Muscle layer of duodenum (tissue), 2 donors: ENCODE measurements around the gene INTS6.

ENCODE experiments used
- H3K27ac ChIP-seq: one replicate; pipeline ENCODE4 v1.7.0; 2013; ENCODE audit warnings: mild to moderate bottlenecking, low read length
- H3K27me3 ChIP-seq: one replicate; pipeline ENCODE4 v1.7.0; 2013; ENCODE audit warnings: low read depth, mild to moderate bottlenecking, control low read depth, low read length
- H3K36me3 ChIP-seq, 2 donors: one replicate each; pipeline ENCODE4 v1.7.0; 2013; ENCODE audit warnings: low read length in 2 of 2, control low read depth in 1 of 2, mild to moderate bottlenecking in 1 of 2; ENCODE audit not compliant: insufficient read depth in 2 of 2, control insufficient read depth in 1 of 2
- H3K4me1 ChIP-seq, 2 donors: one replicate each; pipeline ENCODE4 v1.7.0; 2013; ENCODE audit warnings: low read length in 2 of 2, mild to moderate bottlenecking in 2 of 2, control low read depth in 1 of 2, moderate library complexity in 1 of 2; ENCODE audit not compliant: insufficient read depth in 2 of 2, control insufficient read depth in 1 of 2
- H3K4me3 ChIP-seq, 2 donors: one replicate each; pipeline ENCODE4 v1.7.0; 2013; ENCODE audit warnings: low read length in 2 of 2, low read depth in 1 of 2, mild to moderate bottlenecking in 1 of 2
- H3K9me3 ChIP-seq, 2 donors: one replicate each; pipeline ENCODE4 v1.7.0; 2013; ENCODE audit warnings: low read length in 2 of 2, control low read depth in 1 of 2, mild to moderate bottlenecking in 1 of 2; ENCODE audit not compliant: control insufficient read depth in 1 of 2
- donor health status: healthy.

INTS6 gene

DNA sequence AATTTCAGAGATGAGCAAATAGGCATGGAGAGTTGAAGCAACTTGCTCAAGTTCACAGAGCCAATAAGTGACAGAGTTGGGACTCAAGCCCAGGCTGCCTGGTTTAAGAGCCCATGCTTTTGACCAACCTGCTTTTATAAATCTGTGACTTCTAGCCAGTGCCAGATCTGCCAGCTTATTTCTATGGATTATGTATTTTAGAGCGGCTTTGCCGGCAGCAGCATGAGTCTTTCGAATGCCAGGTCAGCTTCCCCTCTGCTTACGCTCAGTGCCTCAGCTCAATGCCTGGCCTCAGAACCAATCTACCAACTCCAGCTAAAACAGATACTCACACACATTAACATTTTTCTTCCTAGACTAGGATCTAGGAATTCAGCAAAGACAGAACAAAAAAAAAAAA lies 111.0 kb downstream of the INTS6 start:
- no peak overlapping the region for H3K27ac ChIP-seq
- no peaks in the 10 kb centered on the region for H3K4me1 ChIP-seq
- no peak overlapping the region for H3K4me3 ChIP-seq
- no peaks in the 10 kb centered on the region for H3K27me3 ChIP-seq
- H3K9me3 ChIP-seq = no peaks in the 10 kb centered on the region
- H3K36me3 ChIP-seq = no peaks in the 10 kb centered on the region

DNA sequence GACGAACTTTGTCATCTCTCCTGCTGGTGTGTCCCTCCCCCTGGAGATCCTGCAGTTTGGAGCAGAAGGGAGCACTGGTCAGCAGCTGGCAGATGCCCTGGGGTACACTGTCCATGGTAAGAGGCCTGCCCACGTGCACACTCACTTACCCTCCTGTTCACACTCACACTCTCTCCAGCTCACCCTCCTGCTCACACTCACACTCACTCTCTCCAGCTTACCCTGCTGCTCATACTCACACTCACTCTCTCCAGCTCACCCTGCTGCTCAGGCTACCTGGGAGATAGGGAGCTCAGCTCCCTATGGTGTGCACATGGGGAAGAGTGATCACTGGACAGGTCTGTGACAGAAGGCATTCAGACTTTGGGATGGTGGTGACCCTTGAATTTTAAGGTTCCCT lies 111.6 kb downstream of the INTS6 start:
- H3K27me3 ChIP-seq = no peaks in the 10 kb centered on the region
- H3K4me3 ChIP-seq = no peak overlapping the region
- H3K9me3 ChIP-seq = no peaks in the 10 kb centered on the region
- no peaks in the 10 kb centered on the region for H3K36me3 ChIP-seq
- H3K27ac ChIP-seq = no peak overlapping the region
- no peaks in the 10 kb centered on the region for H3K4me1 ChIP-seq

DNA sequence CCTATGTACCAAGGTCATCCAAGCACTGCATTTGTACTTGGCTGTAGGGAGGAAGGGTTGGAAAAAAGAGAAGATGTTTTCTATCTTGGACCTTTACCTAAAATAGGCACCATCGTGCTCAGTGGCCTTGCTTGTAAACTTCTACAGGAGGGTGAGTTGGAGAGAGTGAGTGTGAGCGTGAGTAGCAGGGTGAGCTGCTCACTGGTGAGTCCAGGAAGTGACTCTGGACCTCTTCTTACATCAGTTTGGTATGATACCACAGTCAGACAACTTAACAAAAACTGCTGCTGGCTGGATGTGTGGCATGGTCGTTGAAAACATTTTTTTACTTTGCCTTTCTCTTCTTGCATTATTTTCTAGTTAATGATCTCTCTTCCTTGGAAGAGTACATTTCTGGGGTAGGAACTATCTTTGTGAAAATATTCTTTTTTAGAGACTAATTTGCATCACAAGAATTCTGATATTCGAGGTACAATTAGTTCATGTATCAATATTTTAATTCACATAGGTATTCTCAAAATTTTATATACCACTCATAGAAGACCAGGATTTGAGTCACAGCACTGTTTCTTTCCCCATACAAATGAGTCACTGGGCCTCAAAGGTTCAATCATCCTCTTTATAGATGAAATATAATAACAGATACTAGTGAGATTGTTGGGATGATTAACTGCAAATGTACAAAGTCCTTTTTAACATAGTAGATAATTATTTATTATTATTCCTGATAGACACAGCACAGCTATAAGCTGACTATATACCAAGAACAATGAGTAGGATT lies 112.7 kb downstream of the INTS6 start:
- H3K9me3 ChIP-seq = no peaks in the 10 kb centered on the region
- no peaks in the 10 kb centered on the region for H3K36me3 ChIP-seq
- no peak overlapping the region for H3K27ac ChIP-seq
- H3K4me3 ChIP-seq = no peak overlapping the region
- H3K27me3 ChIP-seq = no peaks in the 10 kb centered on the region
- H3K4me1 ChIP-seq = no peaks in the 10 kb centered on the region

DNA sequence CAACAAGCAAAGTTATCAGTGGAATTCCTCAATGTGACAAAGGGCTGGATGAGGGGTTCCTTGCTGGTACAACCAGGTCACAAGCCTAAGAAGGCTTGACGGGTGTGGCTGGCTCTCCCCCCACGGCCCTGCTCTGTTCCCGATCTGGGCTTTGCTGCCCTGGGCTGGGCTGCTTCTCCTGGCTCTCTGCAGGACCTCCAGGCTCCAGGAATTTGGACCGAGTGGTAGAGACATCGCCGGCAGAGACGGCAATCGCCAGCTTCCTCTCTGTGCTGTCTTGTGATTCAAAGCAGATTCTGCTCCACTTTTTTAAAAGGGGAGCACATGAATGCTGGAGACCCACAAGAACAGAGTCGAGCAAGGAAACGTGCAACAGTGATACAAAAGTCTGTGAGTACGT lies 113.5 kb downstream of the INTS6 start, which contains the start of gene SERPINE3:
SERPINE3 (plus strand) TSS at position 338 of the 400 bp plus-strand sequence. CDS start 1,401 bp downstream, outside the sequence.
- no peaks in the 10 kb centered on the region for H3K4me1 ChIP-seq
- H3K9me3 ChIP-seq = no peaks in the 10 kb centered on the region
- H3K27me3 ChIP-seq = no peaks in the 10 kb centered on the region
- H3K36me3 ChIP-seq = no peaks in the 10 kb centered on the region
- no peak within 1 kb of the TSS for H3K4me3 ChIP-seq
- no peak within 1 kb of the TSS for H3K27ac ChIP-seq

DNA sequence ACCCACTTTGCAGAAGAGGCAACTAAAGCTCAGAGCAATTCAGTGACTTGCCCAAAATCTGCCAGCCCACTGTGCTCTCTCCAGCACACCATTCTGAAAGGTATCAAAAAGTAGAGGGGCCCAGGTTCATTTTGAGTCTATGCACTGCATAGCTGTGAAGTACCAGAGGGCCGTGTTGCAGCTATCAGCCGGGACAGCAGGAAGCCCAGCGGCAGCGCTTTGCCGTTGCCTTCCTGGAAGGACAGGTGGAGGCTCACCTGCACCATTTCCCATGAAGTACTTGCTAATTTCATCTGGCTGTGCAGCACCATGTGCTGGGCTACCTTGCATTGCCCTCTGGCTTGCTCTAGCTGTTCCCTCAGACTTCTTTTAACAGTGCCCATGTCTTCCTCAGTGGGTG lies 116.1 kb downstream of the INTS6 start:
- H3K27me3 ChIP-seq = no peaks in the 10 kb centered on the region
- no peaks in the 10 kb centered on the region for H3K36me3 ChIP-seq
- no peaks in the 10 kb centered on the region for H3K4me1 ChIP-seq
- H3K27ac ChIP-seq = no peak overlapping the region
- H3K9me3 ChIP-seq = no peaks in the 10 kb centered on the region
- H3K4me3 ChIP-seq = no peak overlapping the region

DNA sequence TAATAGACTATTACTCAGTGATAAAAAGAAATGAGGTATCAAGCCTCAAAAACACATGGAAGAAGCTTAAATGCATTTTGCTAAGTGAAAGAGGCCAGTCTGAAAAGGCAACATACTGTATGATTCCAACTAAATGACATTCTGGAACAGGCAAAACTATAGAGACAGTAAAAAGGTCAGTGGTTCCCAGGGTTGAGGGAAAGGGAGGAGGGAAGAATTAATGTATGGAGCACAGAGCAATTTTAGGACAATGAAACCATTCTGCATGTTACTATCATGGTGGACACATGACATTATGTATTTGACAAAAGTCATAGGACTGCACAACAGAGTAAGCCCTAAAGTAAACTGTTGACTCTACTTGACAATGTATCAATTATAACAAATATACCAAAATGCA lies 119.0 kb downstream of the INTS6 start:
- Histone ChIP-seq H3K27ac (no peak overlapping the region), H3K4me3 (no peak overlapping the region), H3K4me1 (no peaks in the 10 kb centered on the region), H3K36me3 (no peaks in the 10 kb centered on the region), H3K9me3 (no peaks in the 10 kb centered on the region), H3K27me3 (no peaks in the 10 kb centered on the region)

DNA sequence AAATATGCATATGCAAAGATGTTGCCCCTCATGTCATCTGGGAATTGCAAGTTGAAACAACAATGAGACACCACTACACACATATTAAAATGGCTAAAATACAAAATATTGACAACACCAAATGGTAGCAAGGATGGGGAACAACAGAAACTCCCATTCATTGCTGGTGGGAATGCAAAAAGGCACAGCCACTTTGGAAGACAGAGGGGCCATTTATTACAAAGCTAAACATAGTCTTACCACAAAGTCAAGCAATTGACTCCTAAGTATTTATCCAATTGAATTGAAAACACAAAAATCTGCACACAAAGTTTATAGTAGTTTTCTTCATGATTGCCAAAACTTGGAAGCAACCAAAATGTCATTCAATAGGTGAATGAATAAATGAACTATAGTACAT lies 119.4 kb downstream of the INTS6 start:
- H3K27ac ChIP-seq = no peak overlapping the region
- H3K27me3 ChIP-seq = no peaks in the 10 kb centered on the region
- H3K4me1 ChIP-seq = no peaks in the 10 kb centered on the region
- no peaks in the 10 kb centered on the region for H3K36me3 ChIP-seq
- no peaks in the 10 kb centered on the region for H3K9me3 ChIP-seq
- H3K4me3 ChIP-seq = no peak overlapping the region

DNA sequence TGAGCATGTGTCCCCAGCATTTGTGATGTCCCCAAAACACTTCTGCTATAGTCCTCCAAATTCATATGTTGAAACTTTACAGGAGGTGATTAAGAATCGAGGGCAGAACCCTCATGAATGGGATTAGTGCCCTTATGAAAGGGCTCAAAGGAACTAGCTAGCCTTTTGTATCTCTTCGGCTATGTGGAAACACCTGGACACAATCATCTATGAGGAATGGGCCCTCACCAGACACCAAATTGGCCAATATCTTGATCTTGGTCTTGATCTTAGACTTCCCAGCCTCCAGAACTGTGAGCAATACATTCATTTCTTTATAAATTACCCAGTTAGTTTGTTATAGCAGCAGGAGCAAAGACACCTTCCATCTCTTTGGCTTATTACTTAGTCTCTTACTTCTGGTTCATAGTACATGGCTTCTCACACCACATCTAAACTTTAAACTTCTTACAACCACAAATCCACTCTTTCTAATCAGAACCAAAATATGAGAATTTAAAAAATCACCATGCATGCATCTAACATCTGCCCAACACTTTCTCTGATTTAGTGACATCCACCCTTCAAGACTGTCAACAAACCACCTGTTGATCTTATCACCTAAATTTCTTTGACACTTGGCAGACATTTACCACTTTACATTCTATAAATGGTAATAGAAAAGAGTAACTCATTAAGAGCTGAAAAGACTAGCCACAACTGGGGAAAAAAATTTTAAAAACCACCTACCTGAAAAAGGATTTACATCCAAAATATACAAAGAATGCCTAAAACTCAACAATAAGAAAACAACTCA lies 120.1 kb downstream of the INTS6 start:
- Histone ChIP-seq H3K27ac (no peak overlapping the region), H3K36me3 (no peaks in the 10 kb centered on the region), H3K4me3 (no peak overlapping the region), H3K9me3 (no peaks in the 10 kb centered on the region), H3K27me3 (no peaks in the 10 kb centered on the region), H3K4me1 (no peaks in the 10 kb centered on the region)

DNA sequence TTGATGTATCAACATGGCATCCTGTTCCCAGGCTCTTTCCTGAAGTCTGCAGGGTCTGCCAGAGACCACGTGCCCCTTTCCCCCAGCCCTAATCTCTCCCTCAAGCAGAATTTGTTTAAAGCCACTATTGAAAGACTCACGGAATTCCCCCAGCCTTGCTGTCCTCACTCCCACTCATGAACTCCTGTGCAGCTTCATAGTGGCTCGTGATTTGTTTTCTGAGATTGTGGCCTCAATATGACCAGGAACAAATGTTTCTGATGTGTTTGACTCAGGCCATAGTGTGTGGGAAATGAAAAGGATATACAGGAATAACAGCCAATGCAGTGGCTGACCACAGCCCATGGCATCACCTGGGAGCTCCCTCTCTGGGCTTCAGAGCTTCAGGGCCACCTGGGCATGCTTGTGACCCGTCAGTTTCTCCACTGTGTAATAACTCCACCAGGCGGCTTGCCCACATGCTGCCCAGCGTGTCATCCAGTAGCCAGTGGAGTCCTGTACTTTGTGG lies 121.4 kb downstream of the INTS6 start:
- Histone ChIP-seq H3K27me3 (no peaks in the 10 kb centered on the region), H3K4me1 (no peaks in the 10 kb centered on the region), H3K9me3 (no peaks in the 10 kb centered on the region), H3K36me3 (no peaks in the 10 kb centered on the region), H3K4me3 (no peak overlapping the region), H3K27ac (no peak overlapping the region)

DNA sequence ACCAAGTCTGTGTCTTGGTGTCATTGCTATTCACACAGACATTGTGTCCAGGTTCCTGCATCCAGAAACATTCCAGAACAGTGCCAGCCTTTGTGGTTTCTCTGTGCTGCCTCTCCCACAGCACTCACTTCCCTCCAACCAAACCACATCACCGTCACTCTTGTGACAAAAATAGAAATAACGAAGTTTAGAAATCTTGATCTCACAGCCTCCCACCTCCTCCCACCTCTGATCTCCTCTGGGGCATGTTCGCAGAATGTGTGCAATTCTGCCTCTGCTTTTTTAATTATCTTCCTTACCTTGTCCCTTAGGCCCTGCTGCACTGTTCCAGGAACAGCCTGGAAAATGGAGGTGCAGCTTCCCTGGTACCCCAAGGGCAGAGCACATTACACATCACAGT lies 122.0 kb downstream of the INTS6 start:
- H3K4me3 ChIP-seq = no peak overlapping the region
- H3K4me1 ChIP-seq = no peaks in the 10 kb centered on the region
- no peaks in the 10 kb centered on the region for H3K9me3 ChIP-seq
- H3K27me3 ChIP-seq = no peaks in the 10 kb centered on the region
- no peak overlapping the region for H3K27ac ChIP-seq
- H3K36me3 ChIP-seq = no peaks in the 10 kb centered on the region

DNA sequence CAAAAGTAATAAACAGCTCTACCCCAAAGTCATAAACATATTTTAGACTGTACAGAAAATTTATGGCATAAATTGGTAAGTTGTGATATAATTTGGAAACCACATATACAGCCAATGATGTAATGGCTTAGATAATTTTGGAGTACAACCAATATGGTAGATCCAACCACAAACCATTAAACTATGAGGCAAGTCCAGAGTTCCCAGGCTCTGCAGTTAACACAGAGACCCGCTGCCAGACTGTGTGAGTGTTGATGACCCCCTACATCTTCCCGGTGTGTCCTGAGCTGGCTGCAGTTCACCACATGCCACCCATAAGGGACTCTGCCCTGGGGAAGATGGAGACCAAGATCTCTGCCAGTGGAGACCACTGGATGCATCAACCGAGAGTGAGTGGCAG lies 123.2 kb downstream of the INTS6 start:
- Histone ChIP-seq H3K9me3 (no peaks in the 10 kb centered on the region), H3K4me1 (no peaks in the 10 kb centered on the region), H3K27me3 (no peaks in the 10 kb centered on the region), H3K4me3 (no peak overlapping the region), H3K27ac (no peak overlapping the region), H3K36me3 (no peaks in the 10 kb centered on the region)
